ENCODE measurements around the gene MAP3K14.

DNA sequence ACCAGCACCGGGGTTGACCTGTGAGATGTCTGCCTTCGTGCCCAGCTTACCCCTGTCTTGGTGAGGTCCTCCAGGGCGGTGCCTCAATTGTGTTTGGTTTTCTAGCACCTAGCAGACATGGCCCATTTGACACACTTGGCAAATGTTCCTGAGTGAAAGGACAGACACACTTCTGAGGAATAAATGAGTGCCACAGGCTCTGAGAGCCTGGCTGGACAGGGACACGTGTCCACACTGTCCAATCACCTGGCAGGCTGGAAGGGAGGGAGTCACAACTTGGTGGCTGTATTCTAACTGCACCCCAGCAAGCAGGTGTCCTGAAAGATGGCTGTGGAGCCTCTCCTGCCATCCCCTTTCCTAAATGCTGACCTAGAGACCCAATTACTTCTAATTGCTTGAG lies 7.4 kb downstream of the MAP3K14 start:
- TF ChIP-seq, protein P1, sequence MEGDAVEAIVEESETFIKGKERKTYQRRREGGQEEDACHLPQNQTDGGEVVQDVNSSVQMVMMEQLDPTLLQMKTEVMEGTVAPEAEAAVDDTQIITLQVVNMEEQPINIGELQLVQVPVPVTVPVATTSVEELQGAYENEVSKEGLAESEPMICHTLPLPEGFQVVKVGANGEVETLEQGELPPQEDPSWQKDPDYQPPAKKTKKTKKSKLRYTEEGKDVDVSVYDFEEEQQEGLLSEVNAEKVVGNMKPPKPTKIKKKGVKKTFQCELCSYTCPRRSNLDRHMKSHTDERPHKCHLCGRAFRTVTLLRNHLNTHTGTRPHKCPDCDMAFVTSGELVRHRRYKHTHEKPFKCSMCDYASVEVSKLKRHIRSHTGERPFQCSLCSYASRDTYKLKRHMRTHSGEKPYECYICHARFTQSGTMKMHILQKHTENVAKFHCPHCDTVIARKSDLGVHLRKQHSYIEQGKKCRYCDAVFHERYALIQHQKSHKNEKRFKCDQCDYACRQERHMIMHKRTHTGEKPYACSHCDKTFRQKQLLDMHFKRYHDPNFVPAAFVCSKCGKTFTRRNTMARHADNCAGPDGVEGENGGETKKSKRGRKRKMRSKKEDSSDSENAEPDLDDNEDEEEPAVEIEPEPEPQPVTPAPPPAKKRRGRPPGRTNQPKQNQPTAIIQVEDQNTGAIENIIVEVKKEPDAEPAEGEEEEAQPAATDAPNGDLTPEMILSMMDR (IDR thresholded peaks at IDR 0.05 in 4 of 5, conservative IDR thresholded peaks at IDR 0.05 in 1 of 5), result no peak
- TF ChIP-seq POLR2A (IDR thresholded peaks at IDR 0.05), result no peak

All from gastrocnemius medialis (tissue), 4 donors.